Gastrocnemius medialis (tissue), 4 donors: ENCODE results near the gene NSMCE1.

ENCODE experiments used
- CTCF ChIP-seq, 5 experiments: fragments of 450-650 bp in 3 of 5; fragments of 200-600 bp in 2 of 5; sonication (generic) in 2 of 5; IDR thresholded peaks in 4 of 5; conservative IDR thresholded peaks in 1 of 5; 1 replicate in 4 of 5; 2 replicates in 1 of 5; pipeline ENCODE4 v1.5.1; 2016 to 2019; ENCODE audit warnings: antibody characterized with exemption in 5 of 5, mild to moderate bottlenecking in 3 of 5, moderate library complexity in 3 of 5
- POLR2A ChIP-seq, 2 donors: fragments of 450-650 bp; IDR thresholded peaks; one replicate each; pipeline ENCODE4 v1.6.1; 2017; ENCODE audit warnings: antibody characterized with exemption in 2 of 2, mild to moderate bottlenecking in 2 of 2, moderate library complexity in 2 of 2

DNA sequence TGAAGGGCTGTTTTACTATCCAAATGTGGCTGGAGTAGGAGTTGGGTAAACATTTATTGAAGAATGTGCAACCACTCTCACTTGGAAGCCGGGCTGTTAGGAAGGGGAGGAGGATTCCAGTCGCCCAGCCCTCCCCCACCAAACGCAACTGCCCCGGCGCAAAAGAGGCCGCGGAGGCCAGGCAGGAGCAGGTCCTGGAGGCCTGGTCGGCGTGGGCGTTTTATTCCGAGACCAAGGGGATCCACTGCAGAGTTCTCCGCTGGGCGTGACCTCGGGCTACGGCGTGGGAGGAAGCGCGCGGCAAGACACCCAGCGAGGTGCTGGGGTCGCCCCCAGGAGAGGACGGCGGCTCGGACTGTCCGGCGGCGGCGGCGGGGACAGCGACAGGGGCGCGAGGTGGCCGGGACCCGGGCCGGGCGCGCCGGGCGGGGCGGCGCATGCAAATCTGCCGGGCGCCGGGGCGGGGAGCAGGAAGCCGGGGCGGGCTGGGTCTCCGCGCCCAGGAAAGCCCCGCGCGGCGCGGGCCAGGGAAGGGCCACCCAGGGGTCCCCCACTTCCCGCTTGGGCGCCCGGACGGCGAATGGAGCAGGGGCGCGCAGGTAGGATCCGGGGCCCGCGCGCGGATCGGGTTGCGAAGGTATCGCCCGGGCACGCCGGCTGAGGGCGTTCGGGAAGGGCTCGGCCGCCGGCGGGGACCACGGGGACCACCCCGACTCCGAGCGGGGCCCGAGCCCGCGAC is 45.0 kb upstream of the NSMCE1 start, which contains the start of gene IL4R:
- no peak for TF ChIP-seq CTCF (IDR thresholded peaks at IDR 0.05 in 4 of 5, conservative IDR thresholded peaks at IDR 0.05 in 1 of 5)
- TF ChIP-seq POLR2A (IDR thresholded peaks at IDR 0.05) = peak; percentile 44 to 53
